Activated CD4-positive, CD25-positive, alpha-beta regulatory T cell treated with anti-CD3 and anti-CD28 coated beads, Interleukin-2, amount 50 U/mL, for 24 hours (primary cell): Measurements from ENCODE around the gene KRTAP25-1.

ENCODE experiments used
- ATAC-seq, 2 donors: fragments of 150-1000 bp; cut with Tn5 transposase; one replicate each; pipeline ENCODE4 v1.10.0; 2021; ENCODE audit warnings: mild to moderate bottlenecking in 1 of 2, moderate library complexity in 1 of 2

The KRTAP25-1 gene

GRCh38 chr21:30248844-30249243, 40.5 kb downstream of the KRTAP25-1 start:
- no peak for ATAC-seq

GRCh38 chr21:30245061-30245460, 44.3 kb downstream of the KRTAP25-1 start:
- no peak for ATAC-seq

GRCh38 chr21:30243691-30244090, 45.6 kb downstream of the KRTAP25-1 start:
- no peak for ATAC-seq

- ATAC-seq = no peak
Observed at GRCh38 chr21:30240661-30241060, 48.7 kb downstream of the KRTAP25-1 start.
